PC-9 (cell line): ENCODE measurements around the gene KRTAP4-2.
"Not testable (repeated sequence)": the region's sequence is repeated elsewhere in the genome, so short reads cannot be mapped to it uniquely, and the experiment has no call there.

ENCODE experiments used
- CTCF ChIP-seq: fragments of 200-600 bp; sonication (generic); conservative IDR thresholded peaks from 2 replicates; pipeline ENCODE4 v1.6.1; 2017; ENCODE audit warnings: mixed run types, antibody characterized with exemption, mild to moderate bottlenecking, moderate library complexity
- EZH2 ChIP-seq: fragments of 200-600 bp; sonication (generic); IDR thresholded peaks from 2 replicates; pipeline ENCODE4 v1.8.0; 2017; ENCODE audit warnings: antibody characterized with exemption, low read depth

- not testable (repeated sequence) for TF ChIP-seq CTCF, EZH2
Observed at GRCh38 chr17:41160190-41160589, 17.8 kb downstream of the KRTAP4-2 start.
